NCI-H1694 treated with DMSO at 0.1 percent for 48 hours (cell line): ENCODE results near the gene F12.

Experiments
- DNase-seq: peaks from one replicate; lab custom pipeline; 2025; lab: John Stamatoyannopoulos, UW

Gene F12

GRCh38 chr5:177446200-177447065, 37.1 kb upstream of the F12 start, which contains the start of gene PRR7:
Gene PRR7 (plus strand): TSS chr5:177446814. CDS start chr5:177455068, 8,254 bp downstream.
- DNase-seq: peak; percentile 20

- no peak for DNase-seq
Observed at GRCh38 chr5:177445917-177446199, 36.5 kb upstream of the F12 start.

GRCh38 chr5:177445052-177445916, 35.9 kb upstream of the F12 start:
- DNase-seq: no peak

- DNase-seq: no peak
Observed at GRCh38 chr5:177444106-177445051, 35.0 kb upstream of the F12 start.

- DNase-seq: no peak
Observed at GRCh38 chr5:177443144-177443983, 34.0 kb upstream of the F12 start.

- no peak for DNase-seq
Observed at GRCh38 chr5:177442066-177442826, 32.9 kb upstream of the F12 start.

- DNase-seq: no peak
Observed at GRCh38 chr5:177440990-177441780, 31.8 kb upstream of the F12 start.

- no peak for DNase-seq
Observed at GRCh38 chr5:177440211-177440989, 31.0 kb upstream of the F12 start.

- DNase-seq: no peak
Observed at GRCh38 chr5:177439518-177440053, 30.2 kb upstream of the F12 start.

GRCh38 chr5:177438468-177438867, 29.1 kb upstream of the F12 start:
- no peak for DNase-seq

- no peak for DNase-seq
Observed at GRCh38 chr5:177437623-177438022, 28.3 kb upstream of the F12 start.

- DNase-seq: no peak
Observed at GRCh38 chr5:177435847-177436536, 26.6 kb upstream of the F12 start.

GRCh38 chr5:177434942-177435738, 25.8 kb upstream of the F12 start:
- DNase-seq: no peak

GRCh38 chr5:177434437-177434836, 25.1 kb upstream of the F12 start:
- DNase-seq: no peak

- DNase-seq: no peak
Observed at GRCh38 chr5:177433658-177434217, 24.4 kb upstream of the F12 start.

- DNase-seq: no peak
Observed at GRCh38 chr5:177432839-177433657, 23.7 kb upstream of the F12 start.
